DMS 273 (cell line): ENCODE measurements around the gene LIF.

ENCODE experiments used
- DNase-seq: peaks from one replicate; lab custom pipeline; 2025; ENCODE audit not compliant: unreplicated experiment; lab: John Stamatoyannopoulos, UW

LIF gene

DNA sequence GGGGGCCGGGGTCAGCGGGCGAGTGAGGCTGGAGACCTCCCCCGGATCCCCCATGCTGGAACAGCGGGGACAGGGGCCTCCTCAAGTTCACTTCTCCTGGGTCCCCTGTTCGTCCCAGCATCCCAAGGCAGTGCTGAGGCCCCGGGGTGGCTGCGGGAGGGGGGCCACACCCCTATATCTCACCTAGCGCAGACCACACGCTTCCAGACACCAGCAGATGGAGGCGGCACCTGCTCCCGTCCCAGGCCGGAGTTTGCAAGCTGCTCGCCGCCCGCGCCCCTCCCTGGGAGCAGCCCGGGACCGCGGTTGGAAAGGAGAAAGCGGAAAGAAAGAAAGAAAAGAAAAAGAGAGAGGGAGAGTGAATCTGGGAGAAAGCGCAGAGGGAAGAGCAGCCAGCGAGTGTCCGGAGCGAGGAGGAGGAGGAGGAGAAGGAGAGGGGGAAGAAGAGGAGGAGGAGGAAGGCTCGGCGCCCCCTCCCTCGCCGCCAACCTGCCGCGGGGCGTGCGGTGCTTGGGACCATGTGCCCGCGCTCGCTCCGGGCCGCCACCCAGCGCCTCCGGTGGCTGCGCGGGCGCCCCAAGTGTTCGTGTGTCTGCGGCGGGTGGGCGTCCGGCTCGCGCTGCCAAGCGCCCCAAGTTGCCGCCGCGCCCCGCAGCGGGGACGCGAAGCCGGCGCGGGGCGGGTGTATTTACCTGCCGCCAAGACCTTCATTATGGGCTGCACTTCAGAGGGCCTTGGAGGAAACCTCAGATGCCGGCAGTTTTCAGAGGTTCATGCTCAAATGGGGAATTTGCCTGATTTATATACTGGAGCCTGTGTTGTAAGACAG, at the start of gene LIF:
Gene LIF, minus strand, starts transcription at position 775 of the 829 bp plus-strand sequence. Its CDS starts 64 bp downstream, at position 711.
- peak; percentile 78 for DNase-seq

DNA sequence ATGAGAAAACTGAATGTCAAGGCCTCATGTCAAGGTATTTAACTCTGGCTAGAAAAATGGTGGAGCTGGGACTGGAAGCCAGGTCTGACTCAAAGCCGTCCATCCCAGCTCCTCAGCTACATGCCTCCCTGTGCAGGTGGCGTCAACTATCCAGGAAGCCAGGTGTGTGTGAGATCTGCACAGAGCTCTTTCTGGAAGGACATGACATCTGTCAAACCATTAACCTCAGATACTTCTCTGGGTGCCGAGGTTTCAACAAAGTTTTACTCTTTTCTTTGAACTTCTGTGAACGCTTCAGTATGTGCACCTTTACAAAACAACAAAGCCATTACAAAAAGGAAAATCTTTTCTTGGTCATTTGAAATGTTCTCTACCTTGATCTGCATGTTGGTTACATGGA, 49.8 kb upstream of the LIF start:
- DNase-seq = no peak

DNA sequence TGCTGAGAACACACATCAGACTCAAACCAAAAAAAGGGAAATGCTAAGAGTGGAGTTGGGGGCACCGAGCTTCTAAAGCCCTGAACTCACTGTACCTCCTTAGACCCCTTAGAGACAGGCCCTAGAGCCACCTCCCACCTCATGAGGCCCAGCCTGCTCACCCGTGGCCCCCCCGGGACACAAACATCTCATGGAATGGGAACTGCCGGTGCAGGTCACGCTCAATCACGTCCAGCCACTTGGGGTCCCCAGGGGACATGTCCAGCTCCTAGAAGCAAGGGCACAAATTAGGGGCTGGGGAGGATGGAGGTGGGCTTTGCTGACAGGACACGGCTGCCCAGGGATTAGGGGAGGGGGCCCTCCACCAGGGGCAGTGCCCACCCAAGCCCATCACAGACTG, 49.0 kb upstream of the LIF start:
- no peak for DNase-seq

DNA sequence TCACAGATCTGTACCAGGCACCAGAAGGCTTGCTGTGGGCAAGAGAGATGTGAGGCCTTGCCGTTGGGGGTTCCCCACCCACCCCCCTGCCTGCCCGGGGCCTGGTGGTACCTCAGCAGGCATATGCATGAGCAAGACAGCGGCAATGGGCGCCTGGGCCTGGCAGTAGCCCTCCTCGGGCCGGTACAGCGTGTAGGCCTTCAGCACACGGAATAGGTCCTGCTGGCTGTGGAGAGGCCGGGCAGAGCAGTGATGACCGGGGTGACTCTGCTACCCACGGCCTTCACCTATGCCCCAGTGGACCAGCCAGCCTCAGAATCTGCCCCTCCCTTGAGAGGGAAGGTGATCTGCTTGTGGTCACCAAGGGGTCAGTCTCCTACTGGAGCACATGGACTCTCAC, 48.3 kb upstream of the LIF start:
- DNase-seq = no peak

DNA sequence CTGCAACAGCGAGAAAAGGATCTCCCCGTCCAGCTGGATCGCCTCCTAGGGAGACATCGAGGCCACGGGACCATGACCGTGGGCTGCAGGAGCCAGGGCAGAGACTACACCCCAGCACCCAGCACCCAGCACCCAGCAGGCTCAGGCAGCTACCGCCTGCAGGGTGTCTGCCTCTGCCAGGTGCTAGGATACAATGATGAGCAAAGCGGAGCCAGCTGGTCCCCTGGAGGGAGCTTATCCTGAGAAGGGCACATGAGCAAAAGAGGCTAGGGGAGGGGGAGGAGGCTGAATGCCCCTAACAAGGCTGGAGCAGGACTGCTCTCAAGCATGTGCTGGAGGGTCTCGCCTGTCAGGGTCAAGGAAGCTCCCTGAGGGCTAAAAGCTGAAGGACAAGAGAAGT, 47.5 kb upstream of the LIF start:
- no peak for DNase-seq

DNA sequence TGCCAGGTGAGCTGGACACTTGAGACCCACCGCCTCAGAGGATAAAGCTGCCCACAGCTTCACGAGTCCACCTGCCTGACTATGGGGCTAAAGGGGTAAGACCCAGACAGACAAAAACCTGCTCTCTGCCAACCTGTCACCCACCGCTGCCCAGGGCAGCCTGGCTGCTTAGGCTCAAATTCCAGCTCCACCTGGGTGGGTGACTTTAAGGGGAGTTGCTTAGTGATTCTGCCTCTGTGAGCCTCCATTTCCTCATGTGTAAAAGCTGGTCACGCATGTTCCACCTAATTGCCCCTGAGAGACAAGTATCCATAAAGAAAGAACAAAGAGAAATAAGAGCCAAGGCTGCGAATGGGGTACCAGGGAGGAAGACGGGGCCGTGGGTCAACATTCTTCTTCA, 46.5 kb upstream of the LIF start:
- DNase-seq = no peak

DNA sequence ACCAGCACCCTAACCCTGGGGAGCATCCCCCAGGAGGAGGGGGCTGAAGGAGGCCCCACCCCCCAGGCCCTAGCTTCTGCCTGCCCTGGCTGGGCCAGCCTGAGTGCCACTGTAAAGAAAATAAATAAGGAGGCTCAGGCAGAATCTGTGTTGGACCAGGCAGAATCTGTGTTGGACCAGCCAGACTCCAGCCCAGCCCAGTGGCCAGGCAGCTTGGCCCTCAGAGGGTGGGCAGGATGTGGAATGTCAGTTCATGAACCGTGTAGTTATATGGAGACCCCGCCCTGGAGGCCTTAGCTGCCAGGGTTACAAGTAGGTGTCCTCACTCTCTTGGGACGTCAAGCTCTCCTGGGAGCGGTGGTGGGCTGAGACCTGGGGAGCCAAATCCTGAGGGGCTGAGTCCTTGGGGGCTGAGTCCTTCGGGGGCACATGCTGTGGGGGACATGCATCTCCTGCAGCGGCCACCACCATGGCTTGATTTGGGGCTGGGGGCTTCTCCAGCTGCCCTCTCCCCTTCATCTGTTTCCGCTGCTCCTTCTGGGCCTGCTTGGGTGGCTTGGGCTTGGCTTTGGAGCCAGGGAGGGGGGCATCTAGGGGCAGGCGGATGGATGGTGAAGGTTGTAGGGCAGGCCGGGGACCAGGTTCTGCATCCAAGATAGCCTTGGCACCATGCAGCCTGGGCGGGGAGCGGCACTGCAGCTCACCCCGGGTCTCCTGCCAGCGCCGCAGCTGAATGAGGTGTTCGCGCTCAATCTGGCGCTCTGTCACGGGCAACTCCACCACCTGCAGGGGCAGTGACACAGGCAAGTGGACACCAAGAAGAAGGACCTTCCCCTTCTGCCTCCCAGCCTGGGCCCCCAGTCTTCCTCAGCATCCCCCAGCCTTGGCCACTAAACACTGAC, 45.8 kb upstream of the LIF start:
- no peak for DNase-seq

DNA sequence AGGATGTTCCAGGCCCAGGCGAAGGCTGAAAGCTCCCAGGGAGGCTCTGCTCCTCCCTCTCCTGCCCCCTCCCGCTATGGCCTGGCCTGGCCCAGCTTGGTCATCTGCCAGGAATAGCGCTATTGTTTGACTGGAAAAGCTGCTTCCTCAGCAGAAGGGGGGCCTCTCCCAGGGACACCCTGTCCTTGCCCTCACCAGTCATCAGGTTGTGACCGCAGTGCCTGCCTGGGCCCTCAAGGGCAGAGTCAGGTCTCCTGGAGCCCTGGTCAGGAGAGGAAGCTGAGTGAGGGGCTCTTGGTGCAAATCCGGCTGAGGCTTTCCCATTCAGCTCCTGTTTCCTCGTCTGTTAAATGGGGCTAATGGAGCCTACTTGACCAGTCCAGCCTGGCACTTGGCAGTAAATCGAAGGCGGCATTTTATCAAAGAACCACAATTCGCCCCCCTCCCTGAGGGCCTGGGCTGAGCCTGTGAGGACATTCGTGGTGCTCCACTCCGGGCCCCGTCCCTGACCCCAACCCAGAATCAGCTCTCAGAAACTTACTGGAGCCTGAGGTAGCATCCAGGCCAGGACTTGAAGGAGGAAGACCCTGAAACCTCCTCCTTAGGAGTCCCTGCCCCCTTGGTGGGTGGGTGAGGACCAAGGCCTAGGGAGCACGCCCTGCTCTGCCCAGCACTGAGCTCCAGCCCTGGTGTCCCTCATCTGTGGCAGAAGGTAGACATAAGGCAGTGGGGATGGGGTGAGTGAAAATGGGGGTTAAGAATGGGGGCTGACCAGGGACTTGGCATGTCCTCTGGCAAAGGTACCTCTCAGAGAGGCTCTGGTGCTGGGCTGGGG, 44.7 kb upstream of the LIF start:
- peak; percentile 51 for DNase-seq

DNA sequence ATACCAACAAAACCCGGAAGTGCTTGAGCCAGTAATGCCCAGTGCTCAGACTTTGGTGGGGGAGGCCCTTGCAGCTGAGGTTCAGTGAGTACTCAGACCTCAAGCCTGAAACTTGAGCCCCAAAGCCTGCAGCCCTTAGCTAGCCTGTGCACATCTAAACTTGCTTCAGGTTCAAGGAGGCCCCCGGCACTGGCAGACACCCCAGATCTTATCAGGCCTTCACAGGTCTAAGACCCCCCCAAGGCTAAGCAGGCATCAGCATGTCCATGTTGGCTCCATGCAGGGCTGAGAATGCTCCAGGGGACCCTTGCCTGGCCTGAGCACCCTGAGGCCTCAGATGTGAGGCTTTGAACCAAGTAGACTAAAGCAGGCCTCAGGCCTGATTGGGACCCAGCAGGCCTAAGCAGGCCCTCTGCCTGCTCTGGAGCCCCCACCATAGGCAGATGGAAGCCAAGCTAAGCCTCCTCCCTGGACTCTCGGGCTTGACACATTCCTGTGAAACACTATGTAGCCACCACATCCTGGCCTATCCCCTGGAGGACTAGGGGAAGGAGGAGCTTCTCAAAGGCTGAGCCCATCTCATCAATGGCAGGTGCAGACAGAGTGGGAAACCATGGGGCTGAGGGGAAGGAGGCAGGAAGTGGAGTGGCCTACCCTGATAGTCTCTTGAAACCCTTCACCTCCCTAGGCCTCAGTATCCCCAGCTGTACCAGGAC, 43.9 kb upstream of the LIF start:
- peak; percentile 40 for DNase-seq

DNA sequence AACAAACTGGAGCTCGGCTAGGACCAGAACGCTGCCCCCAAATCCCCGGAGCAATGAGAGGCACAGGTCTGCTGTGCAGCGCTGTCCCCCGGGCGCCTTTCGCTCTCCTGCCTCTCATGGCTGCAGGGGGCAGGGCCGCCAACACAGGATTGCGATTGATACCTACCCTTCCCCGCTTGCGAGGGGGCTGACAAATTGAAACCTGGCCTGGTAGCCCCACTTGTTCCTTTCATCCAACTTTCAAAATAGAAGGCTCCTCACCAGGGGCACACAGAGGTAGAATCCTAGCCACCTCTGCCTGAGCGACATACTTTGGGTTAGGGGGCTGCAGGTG, 43.4 kb upstream of the LIF start:
- DNase-seq = no peak

DNA sequence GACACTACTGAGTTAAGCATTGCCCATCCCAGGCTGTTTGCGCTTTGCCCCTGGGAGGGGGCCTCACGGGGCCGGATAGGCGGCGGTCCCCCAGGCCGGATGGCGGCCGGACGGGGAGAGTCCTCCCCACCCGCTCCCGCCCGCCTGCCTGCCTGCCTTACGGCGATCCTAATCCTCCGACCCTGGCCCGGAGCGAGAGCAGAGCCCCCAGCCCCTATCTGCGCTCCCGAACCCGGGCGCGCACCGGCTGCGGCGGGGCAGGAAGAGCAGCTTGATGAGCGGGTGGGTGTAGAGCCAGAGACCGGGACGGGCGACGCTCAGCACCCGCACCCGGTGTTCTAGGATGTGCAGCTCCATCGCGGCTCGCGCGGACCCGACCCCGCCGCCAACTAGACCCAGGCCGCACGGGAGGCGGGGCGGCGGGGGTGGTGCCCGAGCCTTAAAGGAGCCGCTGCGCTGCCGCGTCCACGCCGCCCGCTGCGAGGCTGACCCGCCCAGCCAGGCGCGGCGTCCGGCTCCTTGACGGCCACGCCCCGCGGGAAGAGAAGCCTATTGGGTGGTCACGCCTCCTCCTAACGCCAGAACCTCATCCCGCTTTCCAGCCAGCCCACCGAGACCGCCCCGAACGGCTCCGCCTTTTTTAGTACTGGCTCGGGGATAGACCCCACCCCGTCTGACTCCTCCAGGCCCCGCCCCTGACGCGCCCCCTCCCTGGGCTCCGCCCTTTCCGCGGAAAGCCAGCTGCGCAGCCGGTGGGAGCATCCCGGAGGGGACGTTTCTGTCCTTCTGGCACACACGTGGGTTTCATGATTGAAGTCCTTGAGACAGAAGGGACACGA, 42.8 kb upstream of the LIF start, which contains the start of gene CASTOR1:
Gene CASTOR1, minus strand, starts transcription at position 365 of the 839 bp plus-strand sequence. Its CDS starts 8 bp downstream, at position 357.
- DNase-seq = peak; percentile 96

DNA sequence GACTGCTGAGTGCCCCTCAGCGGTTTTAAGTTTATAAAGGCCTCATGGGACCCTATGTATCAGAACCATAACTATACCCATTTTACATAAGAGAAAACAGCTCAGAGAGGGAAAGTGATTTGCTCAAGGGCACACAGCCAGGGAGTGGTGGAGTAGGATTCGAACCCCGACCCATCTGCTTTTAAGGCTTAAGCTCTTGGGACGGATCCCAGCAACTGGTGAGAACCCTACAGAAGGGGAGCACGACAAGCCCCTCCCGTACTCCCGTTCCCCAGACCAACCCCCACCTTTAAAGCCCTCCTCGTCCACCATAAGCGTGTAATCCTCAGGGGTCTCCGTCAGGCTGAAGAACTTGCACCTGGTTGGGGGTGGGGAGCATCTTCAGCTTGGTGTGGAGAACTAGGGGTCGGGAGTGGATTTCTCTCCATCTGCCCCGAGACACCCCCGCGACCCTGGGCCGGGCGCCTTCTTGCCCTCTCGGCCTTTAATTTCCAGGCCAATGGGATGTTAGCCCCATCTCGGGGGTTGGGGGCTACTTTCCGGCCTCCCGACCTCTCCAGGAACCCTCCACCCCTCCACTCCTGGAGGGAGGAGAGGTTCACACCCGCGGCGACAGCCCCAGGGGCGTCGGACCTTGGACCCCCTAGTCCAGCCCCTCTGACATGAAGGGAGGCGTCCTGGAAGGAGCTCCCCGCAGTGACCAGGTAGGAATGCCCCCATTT, 42.0 kb upstream of the LIF start:
- DNase-seq = no peak

DNA sequence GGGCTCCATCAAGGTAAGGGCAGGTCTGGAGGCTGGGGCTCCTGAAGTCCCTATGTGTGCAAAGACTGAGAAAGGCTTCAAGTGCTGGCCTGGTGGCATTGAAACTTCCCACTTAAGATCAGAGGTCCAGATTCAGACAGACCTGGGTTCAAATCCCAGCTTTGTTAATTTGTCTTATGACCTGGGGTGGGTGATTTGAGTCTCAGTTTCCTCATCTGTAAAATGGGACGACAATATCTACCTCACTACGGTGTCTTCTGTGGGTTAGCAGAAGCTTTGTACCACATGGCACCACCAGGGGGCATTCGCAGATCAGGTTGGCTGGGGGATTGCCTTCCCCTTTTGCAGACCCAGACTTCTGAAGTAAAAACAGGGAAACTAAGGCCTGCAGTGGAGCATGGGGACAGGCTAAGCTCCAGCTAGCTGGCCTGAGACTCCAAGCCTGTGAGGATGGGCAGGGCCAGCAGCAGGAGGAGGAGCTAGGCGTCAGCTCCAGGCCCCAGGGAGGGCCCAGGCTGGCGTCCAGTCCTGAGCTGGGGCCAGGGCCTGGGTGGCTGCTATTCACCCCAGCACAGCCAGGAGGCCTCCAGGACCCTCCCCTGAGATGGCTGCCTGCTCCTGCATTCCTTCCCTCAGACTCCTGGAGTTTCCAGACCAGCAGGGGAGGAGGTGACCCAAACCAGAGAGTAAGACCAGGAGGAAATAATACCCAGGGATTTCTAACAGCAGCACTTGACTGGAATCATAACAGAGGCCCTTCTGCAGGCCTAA, 41.3 kb upstream of the LIF start:
- peak; percentile 84 for DNase-seq

DNA sequence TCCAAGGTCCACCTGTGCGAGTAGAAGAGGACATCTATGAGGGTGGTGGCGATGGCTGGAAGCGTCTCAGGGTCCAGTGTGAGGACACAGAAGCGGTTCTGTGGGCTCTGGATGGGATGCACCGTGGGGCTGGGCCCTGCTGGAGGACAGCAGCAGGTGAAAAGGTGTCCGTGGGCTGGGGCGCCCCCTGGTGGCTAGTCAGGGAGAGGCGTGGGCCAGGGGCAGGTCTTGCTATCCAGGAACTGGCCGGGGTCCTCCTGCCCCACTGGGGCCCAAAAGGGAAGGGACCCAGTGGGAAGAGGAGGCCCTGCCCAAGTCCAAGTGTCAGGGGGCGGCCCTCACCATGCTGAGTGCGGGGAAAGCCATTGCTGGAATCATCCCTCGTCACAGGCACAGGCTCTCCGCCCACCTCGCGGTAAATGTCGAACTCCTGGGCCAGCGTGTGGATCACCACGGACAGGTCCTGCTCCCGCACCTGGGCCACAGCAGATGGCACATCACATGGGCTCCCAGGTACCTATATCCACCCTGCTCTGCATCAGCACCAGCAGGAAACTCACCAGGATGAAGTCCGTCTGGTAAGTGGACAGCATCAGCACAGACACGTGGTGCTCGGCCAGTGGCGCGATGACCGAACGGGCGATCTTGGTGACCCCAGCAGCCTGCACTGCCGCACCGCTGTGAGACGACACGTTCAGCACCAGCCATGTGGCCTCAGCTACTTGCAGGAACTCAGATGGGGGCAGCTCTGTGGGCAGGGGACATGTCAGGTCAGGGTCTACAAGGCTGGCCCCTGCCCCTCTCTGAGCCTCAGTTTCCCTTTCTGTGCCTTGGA, 40.5 kb upstream of the LIF start:
- DNase-seq = peak; percentile 70

DNA sequence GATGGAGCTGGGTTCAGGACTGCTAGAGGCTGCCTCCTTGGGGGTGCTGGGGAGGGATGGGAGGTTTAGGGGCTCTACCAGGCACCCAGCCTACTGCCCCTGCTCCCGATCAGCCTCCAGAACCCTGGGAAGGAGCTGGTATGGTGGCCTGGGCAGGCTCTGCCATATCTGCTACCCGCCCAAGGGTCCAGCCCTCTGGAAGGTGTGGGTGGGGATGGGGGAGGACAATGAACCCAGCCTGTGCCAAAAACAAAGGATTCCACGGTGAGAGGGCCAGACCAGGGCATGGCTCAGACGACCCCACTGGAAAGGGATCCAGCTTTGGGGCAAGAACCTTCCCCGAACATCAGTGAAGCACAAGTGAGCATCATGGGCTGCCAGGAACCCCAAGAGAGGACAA, 39.8 kb upstream of the LIF start:
- DNase-seq = no peak

DNA sequence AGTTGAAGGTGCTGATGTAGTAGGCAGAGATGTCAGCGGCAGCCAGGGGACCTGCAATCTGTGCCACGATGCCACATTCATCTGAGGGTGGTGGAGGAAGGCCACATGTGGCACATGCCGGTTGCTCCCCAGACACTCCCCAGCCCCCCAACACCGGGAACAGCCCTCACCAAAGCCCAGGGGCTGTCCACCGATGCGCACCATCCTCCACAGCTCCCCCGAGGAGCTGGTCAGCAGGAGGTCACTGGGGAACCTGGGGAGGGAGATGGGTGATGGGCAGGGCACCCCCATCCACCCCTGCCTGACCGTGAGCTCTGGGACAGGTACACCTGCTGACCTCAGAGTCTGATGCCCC, 39.3 kb upstream of the LIF start:
- no peak for DNase-seq

DNA sequence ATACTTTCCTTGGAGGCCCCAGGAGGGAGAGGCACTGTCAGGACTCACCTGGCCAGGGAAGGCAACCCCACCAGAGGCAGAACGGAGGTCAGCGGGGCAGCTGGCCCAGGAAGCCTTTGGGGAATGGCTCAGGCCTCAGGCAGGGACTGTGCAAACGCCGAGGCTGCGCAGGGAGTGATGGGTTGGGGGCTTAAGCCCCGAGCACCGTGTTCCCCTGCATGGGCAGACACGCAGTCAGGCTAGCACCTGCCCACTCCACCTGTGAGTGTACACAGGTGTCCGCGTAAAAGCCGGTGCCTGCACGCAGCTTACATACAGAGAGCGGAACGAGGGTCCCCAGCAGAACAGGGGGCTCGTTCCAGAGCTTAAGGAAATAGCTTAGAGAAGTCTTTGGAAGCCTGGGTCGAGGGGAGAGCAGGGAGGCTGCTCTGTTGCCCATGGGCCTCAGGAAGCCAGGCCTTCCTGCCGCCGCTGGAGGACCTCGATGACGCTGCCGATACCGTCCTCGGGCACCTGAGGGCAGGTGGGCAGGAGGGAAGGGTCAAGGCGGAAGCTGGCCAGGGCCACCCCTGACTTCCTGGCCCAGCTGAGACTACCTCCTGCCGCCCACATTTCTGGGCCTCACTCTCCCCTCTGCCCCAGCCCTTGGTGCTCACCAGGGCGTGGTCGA, 38.8 kb upstream of the LIF start:
- no peak for DNase-seq
